Stimulated activated memory B cell treated with anti-CD40 and anti-IgM and Interleukin-4, amounts not matched to agents 10 μg/mL and 1 μg/mL and 100 μg/mL, for 72 hours (primary cell): ENCODE measurements around the gene REV3L.
A peak's percentile ranks its signal among the peaks of the same experiment; 100 is the strongest.
"Not testable (repeated sequence)": the region's sequence is repeated elsewhere in the genome, so short reads cannot be mapped to it uniquely, and the experiment has no call there.

Experiments used
- ATAC-seq: fragments of 150-1000 bp; cut with Tn5 transposase; 2 replicates; pipeline ENCODE4 v1.10.0; 2021
- H3K27ac Mint-ChIP-seq: one replicate; pipeline ENCODE4 v1.8.0; 2022; ENCODE audit warnings: mild to moderate bottlenecking, mixed read lengths
- H3K27me3 Mint-ChIP-seq: one replicate; pipeline ENCODE4 v1.8.0; 2022; ENCODE audit warnings: mixed read lengths
- H3K36me3 Mint-ChIP-seq: one replicate; pipeline ENCODE4 v1.8.0; 2022; ENCODE audit warnings: mixed read lengths
- H3K4me1 Mint-ChIP-seq: one replicate; pipeline ENCODE4 v1.8.0; 2022; ENCODE audit warnings: mixed read lengths
- H3K4me3 Mint-ChIP-seq: one replicate; pipeline ENCODE4 v1.8.0; 2022; ENCODE audit warnings: mild to moderate bottlenecking, moderate library complexity, mixed read lengths
- H3K9me3 Mint-ChIP-seq: one replicate; pipeline ENCODE4 v1.8.0; 2022; ENCODE audit warnings: mixed read lengths

REV3L gene

GRCh38 chr6:111482959-111483735, at the start of gene REV3L:
Gene REV3L (minus strand): TSS chr6:111483218. CDS start chr6:111482888, 330 bp downstream.
- Mint-ChIP-seq H3K9me3 (no peaks in the 10 kb centered on the region), H3K4me3 (peak within 1 kb of the TSS; percentile 96), H3K4me1 (peaks cover 41% of the 10 kb centered on the region), H3K36me3 (peaks cover 6% of the 10 kb centered on the region), H3K27me3 (no peaks in the 10 kb centered on the region), H3K27ac (peak within 1 kb of the TSS; percentile 90)
- ATAC-seq: peak; percentile 78

- Mint-ChIP-seq H3K27me3 (no peaks in the 10 kb centered on the region), H3K4me3 (no peak overlapping the region), H3K36me3 (peaks cover 6% of the 10 kb centered on the region), H3K9me3 (peaks cover 3% of the 10 kb centered on the region), H3K27ac (no peak overlapping the region), H3K4me1 (peaks cover 6% of the 10 kb centered on the region)
- no peak for ATAC-seq
These were observed 48.2 kb upstream of the REV3L start for GRCh38 chr6:111531185-111531584.

- ATAC-seq: no peak
- H3K27ac Mint-ChIP-seq: no peak overlapping the region
- peaks cover 6% of the 10 kb centered on the region for H3K36me3 Mint-ChIP-seq
- no peak overlapping the region for H3K4me3 Mint-ChIP-seq
- peaks cover 3% of the 10 kb centered on the region for H3K9me3 Mint-ChIP-seq
- peaks cover 6% of the 10 kb centered on the region for H3K4me1 Mint-ChIP-seq
- H3K27me3 Mint-ChIP-seq: no peaks in the 10 kb centered on the region
These were observed 47.6 kb upstream of the REV3L start for GRCh38 chr6:111530667-111531066.

GRCh38 chr6:111530218-111530617, 47.2 kb upstream of the REV3L start:
- no peak overlapping the region for H3K27ac Mint-ChIP-seq
- H3K9me3 Mint-ChIP-seq: peaks cover 3% of the 10 kb centered on the region
- no peak for ATAC-seq
- H3K36me3 Mint-ChIP-seq: peaks cover 6% of the 10 kb centered on the region
- H3K4me3 Mint-ChIP-seq: no peak overlapping the region
- H3K27me3 Mint-ChIP-seq: no peaks in the 10 kb centered on the region
- peaks cover 6% of the 10 kb centered on the region for H3K4me1 Mint-ChIP-seq

- Mint-ChIP-seq H3K9me3 (peaks cover 3% of the 10 kb centered on the region), H3K27ac (no peak overlapping the region), H3K27me3 (no peaks in the 10 kb centered on the region), H3K4me3 (no peak overlapping the region), H3K4me1 (no peaks in the 10 kb centered on the region), H3K36me3 (peaks cover 9% of the 10 kb centered on the region)
- no peak for ATAC-seq
These were observed 44.3 kb upstream of the REV3L start for GRCh38 chr6:111527367-111527766.

DNA sequence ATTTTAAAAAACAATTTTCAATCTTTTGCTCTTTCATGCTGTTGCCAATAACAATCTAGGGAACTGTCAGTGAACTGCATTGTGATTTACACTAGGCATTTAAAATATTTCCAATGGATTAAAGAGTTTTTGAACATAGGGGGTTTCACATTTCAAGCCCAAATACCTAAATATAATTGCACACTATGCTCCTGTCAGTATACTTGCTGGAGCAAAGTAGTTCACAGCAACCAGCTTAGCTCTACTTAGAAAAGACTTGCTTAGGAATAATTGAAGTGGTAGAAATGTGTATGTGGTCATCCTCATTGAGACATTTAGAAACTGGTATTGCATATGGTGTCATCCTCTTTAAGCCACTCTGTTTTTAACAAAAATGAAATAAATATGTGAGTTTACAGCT, 41.7 kb upstream of the REV3L start:
- Mint-ChIP-seq H3K27ac (no peak overlapping the region), H3K27me3 (no peaks in the 10 kb centered on the region), H3K4me3 (no peak overlapping the region), H3K9me3 (peaks cover 3% of the 10 kb centered on the region), H3K36me3 (peaks cover 9% of the 10 kb centered on the region), H3K4me1 (no peaks in the 10 kb centered on the region)
- no peak for ATAC-seq

- H3K27ac Mint-ChIP-seq: no peak overlapping the region
- no peak for ATAC-seq
- peaks cover 9% of the 10 kb centered on the region for H3K36me3 Mint-ChIP-seq
- H3K4me1 Mint-ChIP-seq: no peaks in the 10 kb centered on the region
- H3K27me3 Mint-ChIP-seq: no peaks in the 10 kb centered on the region
- H3K4me3 Mint-ChIP-seq: no peak overlapping the region
- peaks cover 3% of the 10 kb centered on the region for H3K9me3 Mint-ChIP-seq
These were observed 41.2 kb upstream of the REV3L start for GRCh38 chr6:111524252-111524651.

- Mint-ChIP-seq H3K27me3 (no peaks in the 10 kb centered on the region), H3K4me3 (no peak overlapping the region), H3K27ac (no peak overlapping the region), H3K9me3 (no peaks in the 10 kb centered on the region), H3K36me3 (peaks cover 5% of the 10 kb centered on the region), H3K4me1 (peaks cover under 1% of the 10 kb centered on the region)
- ATAC-seq: no peak
These were observed 40.6 kb upstream of the REV3L start for GRCh38 chr6:111523484-111524167.

- peaks cover 4% of the 10 kb centered on the region for H3K36me3 Mint-ChIP-seq
- H3K4me1 Mint-ChIP-seq: peaks cover 6% of the 10 kb centered on the region
- H3K4me3 Mint-ChIP-seq: no peak overlapping the region
- H3K9me3 Mint-ChIP-seq: no peaks in the 10 kb centered on the region
- no peaks in the 10 kb centered on the region for H3K27me3 Mint-ChIP-seq
- H3K27ac Mint-ChIP-seq: no peak overlapping the region
- ATAC-seq: no peak
These were observed 39.5 kb upstream of the REV3L start for GRCh38 chr6:111522393-111523020.

GRCh38 chr6:111521497-111522270, 38.7 kb upstream of the REV3L start:
- no peak overlapping the region for H3K4me3 Mint-ChIP-seq
- no peak overlapping the region for H3K27ac Mint-ChIP-seq
- H3K36me3 Mint-ChIP-seq: peaks cover 4% of the 10 kb centered on the region
- peaks cover 6% of the 10 kb centered on the region for H3K4me1 Mint-ChIP-seq
- H3K27me3 Mint-ChIP-seq: no peaks in the 10 kb centered on the region
- no peaks in the 10 kb centered on the region for H3K9me3 Mint-ChIP-seq
- ATAC-seq: no peak

GRCh38 chr6:111520524-111520923, 37.5 kb upstream of the REV3L start:
- H3K27me3 Mint-ChIP-seq: no peaks in the 10 kb centered on the region

DNA sequence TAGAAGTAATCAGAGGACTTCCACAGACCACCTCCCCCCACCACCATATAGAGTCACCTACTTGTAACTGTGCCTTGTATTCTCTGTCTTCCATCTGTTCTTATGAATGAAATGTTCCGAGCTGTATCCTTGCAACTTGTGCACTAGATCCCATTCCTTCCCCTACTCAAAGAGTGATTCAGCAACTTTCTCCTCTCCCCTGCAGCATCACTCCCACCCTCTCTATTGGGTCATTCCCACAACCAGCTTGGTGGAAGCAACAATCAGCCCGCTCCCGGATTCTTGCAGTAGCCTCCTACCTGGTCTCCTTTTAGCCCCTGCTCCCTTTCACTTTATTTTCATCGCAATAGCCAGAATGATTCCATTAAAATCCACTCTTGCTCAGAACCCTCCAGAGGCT, 34.9 kb upstream of the REV3L start:
- Mint-ChIP-seq H3K27me3 (no peaks in the 10 kb centered on the region), H3K36me3 (peaks cover 4% of the 10 kb centered on the region), H3K4me1 (peaks cover 6% of the 10 kb centered on the region), H3K27ac (no peak overlapping the region), H3K4me3 (no peak overlapping the region), H3K9me3 (no peaks in the 10 kb centered on the region)
- no peak for ATAC-seq

More at GRCh38 chr6:111520524-111520923, 37.5 kb upstream of the REV3L start:
- Mint-ChIP-seq H3K27ac (no peak overlapping the region), H3K9me3 (no peaks in the 10 kb centered on the region), H3K4me3 (no peak overlapping the region), H3K36me3 (peaks cover 4% of the 10 kb centered on the region), H3K4me1 (peaks cover 6% of the 10 kb centered on the region)
- no peak for ATAC-seq

DNA sequence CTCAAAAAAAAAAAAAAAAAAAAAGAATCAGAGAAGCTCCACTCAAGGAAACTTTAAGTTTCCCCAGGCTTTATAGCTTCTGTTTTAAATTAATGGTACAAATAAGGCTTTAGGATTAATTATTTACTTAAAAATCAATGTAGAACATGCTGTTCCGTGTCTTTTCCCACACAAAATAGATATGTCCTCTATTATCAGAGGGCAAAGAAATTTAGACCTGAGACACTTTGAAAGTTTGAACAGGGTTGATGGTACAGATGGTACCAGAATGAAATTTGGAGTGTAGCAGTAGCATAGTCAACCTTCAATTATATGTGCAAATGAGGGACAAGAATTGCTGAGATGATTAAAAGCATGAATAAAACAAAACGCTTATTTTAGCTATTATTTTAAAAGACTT, 32.2 kb upstream of the REV3L start:
- Mint-ChIP-seq H3K4me1 (peaks cover 6% of the 10 kb centered on the region), H3K27ac (no peak overlapping the region)

DNA sequence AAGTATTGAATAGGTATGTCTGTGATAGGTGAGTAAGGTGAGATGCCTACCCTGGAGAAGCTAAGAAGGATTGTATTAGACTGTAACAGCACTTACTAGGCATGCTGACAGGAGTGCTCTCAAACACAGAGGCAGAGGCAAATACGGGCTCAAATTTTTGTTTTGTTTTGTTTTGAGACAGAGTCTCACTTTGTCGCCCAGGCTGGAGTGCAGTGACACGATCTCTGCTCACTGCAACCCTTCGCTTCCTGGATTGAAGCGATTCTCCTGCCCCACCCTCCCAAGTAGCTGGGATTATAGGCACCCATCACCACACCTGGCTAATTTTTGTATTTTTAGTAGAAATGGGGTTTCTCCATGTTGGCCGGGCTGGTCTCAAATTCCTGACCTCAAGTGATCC, 31.5 kb upstream of the REV3L start:
- H3K27ac Mint-ChIP-seq, H3K9me3 Mint-ChIP-seq, ATAC-seq, H3K27me3 Mint-ChIP-seq, H3K4me1 Mint-ChIP-seq, H3K36me3 Mint-ChIP-seq, H3K4me3 Mint-ChIP-seq: not testable (repeated sequence)

More for the DNA sequence above, 32.2 kb upstream of the REV3L start:
- Mint-ChIP-seq H3K36me3 (no peaks in the 10 kb centered on the region), H3K4me3 (no peak overlapping the region), H3K27me3 (no peaks in the 10 kb centered on the region), H3K9me3 (no peaks in the 10 kb centered on the region)
- no peak for ATAC-seq

- H3K4me1 Mint-ChIP-seq, H3K27ac Mint-ChIP-seq, H3K9me3 Mint-ChIP-seq, H3K4me3 Mint-ChIP-seq, ATAC-seq, H3K27me3 Mint-ChIP-seq: not testable (repeated sequence)
- peaks cover 12% of the 10 kb centered on the region for H3K36me3 Mint-ChIP-seq
These were observed 24.2 kb upstream of the REV3L start for GRCh38 chr6:111507219-111507618.
